BLaER1 (cell line): ENCODE results near the gene CXXC4.

Experiments used
- H3K27ac ChIP-seq: shearing (Covaris generic); formaldehyde crosslinking; 2 replicates; pipeline ENCODE4 v1.8.1; 2022
- H3K27me3 ChIP-seq: shearing (Covaris generic); formaldehyde crosslinking; 2 replicates; pipeline ENCODE4 v1.8.1; 2022
- H3K36me3 ChIP-seq: shearing (Covaris generic); formaldehyde crosslinking; 2 replicates; pipeline ENCODE4 v1.8.1; 2022
- H3K4me1 ChIP-seq: shearing (Covaris generic); formaldehyde crosslinking; 2 replicates; pipeline ENCODE4 v1.8.1; 2022
- H3K4me2 ChIP-seq: shearing (Covaris generic); formaldehyde crosslinking; 2 replicates; pipeline ENCODE4 v1.8.1; 2022
- H3K4me3 ChIP-seq: shearing (Covaris generic); formaldehyde crosslinking; 2 replicates; pipeline ENCODE4 v1.8.1; 2022
- H3K9ac ChIP-seq: shearing (Covaris generic); formaldehyde crosslinking; 2 replicates; pipeline ENCODE4 v1.8.1; 2022
- H3K9me3 ChIP-seq: shearing (Covaris generic); formaldehyde crosslinking; 2 replicates; pipeline ENCODE4 v1.8.1; 2022
- H4K20me1 ChIP-seq: shearing (Covaris generic); formaldehyde crosslinking; 2 replicates; pipeline ENCODE4 v1.8.1; 2022
- Cebpa-rat ChIP-seq: shearing (Covaris generic); IDR thresholded peaks from 2 replicates; pipeline ENCODE4 v1.8.1; 2022

The CXXC4 gene

DNA sequence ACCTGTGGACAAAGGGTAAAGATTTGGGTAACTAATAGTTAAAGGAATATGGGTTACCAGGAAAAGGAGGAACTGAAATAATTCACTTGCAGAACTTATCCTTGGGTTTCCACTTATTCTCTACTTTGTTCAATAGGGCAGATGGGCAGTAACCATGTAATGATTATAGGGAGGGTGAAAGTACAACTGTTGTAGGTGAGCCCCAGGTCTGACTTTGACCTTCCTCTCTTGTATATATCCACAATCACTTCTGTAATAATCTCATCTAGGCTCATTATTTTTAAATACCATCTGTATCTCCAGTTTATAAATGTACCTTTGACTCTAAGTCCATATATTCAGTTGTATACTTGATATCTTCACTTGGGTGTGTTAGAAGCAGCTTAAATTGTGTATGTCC, 32.1 kb downstream of the CXXC4 start:
- Histone ChIP-seq H3K27ac (no peak overlapping the region), H3K9me3 (no peaks in the 10 kb centered on the region), H4K20me1 (no peaks in the 10 kb centered on the region), H3K9ac (no peak overlapping the region), H3K27me3 (no peaks in the 10 kb centered on the region), H3K4me2 (no peak overlapping the region), H3K4me1 (no peaks in the 10 kb centered on the region), H3K4me3 (no peak overlapping the region), H3K36me3 (no peaks in the 10 kb centered on the region)
- TF ChIP-seq Cebpa-rat = no peak

DNA sequence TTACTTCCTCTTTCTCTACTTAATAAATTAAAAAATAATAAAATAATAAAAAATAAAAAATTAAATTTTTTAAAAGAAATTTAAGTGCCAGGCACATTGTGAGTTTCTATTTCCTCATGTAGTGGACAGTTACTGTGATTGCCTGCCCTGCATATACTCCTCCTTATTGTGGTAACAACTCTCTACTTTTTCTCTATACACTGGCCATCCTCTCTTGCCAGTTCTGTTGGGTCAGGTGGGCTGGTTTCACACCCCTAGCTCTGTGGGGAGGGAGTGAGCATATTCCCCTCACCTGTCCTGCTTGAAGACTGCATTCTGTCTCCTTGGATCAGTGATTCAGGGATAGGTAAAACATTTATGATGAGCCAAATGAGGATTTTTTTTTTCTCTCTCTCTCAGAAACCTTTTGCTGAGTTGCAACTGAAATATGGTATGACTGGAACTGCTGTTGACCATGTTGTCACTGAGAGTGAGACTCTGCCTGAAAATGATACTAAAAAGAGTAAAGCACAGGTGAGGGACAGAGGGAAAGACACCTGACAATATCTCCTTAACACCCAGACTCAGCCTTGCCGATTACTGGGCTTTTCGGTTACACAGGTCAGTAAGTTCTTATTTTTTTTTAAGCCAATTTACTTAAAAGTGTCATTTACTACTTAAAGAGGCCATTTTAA, 37.2 kb downstream of the CXXC4 start:
- Histone ChIP-seq H3K4me3 (no peak overlapping the region), H3K36me3 (no peaks in the 10 kb centered on the region), H3K27me3 (no peaks in the 10 kb centered on the region), H4K20me1 (no peaks in the 10 kb centered on the region), H3K9ac (no peak overlapping the region), H3K4me1 (no peaks in the 10 kb centered on the region), H3K9me3 (no peaks in the 10 kb centered on the region), H3K4me2 (no peak overlapping the region), H3K27ac (no peak overlapping the region)
- TF ChIP-seq Cebpa-rat = no peak

DNA sequence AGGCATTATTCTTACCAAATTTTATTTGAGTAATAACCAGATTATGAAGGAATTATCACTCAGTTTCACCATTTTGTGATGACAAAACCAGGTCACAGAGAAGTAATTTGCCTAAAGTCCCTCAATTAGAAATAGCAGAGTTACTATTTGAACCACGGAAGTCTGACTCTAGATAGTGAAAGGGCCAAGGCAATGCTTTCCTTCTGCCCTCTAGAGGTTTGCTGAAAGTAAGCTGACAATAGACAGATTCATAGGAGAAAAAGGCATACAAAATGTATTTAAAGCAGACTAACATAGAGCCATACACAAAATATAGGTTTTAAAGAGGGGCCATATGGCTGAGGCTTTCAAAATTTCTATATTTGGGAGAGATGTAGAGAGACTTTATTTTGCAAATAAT, 43.1 kb downstream of the CXXC4 start:
- H3K27ac ChIP-seq = no peak overlapping the region
- no peak for TF ChIP-seq Cebpa-rat
- no peaks in the 10 kb centered on the region for H3K4me1 ChIP-seq
- no peaks in the 10 kb centered on the region for H3K36me3 ChIP-seq
- no peaks in the 10 kb centered on the region for H3K27me3 ChIP-seq
- no peak overlapping the region for H3K4me2 ChIP-seq
- no peak overlapping the region for H3K4me3 ChIP-seq
- H3K9ac ChIP-seq = no peak overlapping the region
- no peaks in the 10 kb centered on the region for H4K20me1 ChIP-seq
- no peaks in the 10 kb centered on the region for H3K9me3 ChIP-seq

DNA sequence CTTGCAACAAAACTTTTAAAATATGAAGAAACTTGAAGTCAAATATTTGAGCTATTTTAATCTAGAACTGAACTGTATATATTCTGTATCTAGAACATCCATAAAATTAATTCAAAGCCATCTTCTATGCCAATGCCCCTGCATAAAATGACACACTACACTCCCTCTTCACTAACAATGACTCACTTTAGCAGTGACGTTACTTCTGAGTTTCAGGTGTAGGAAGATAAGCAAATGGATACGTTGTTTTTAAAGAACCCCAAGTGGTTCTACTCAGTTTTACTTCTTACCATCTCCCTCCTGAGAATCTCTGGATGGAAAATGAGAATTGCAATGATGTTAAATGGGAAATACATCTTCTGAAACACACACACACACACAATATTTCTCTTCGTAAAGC, 45.2 kb downstream of the CXXC4 start:
- H3K9me3 ChIP-seq = no peaks in the 10 kb centered on the region
- H4K20me1 ChIP-seq = no peaks in the 10 kb centered on the region
- no peaks in the 10 kb centered on the region for H3K4me1 ChIP-seq
- no peak overlapping the region for H3K4me3 ChIP-seq
- no peaks in the 10 kb centered on the region for H3K36me3 ChIP-seq
- H3K4me2 ChIP-seq = no peak overlapping the region
- H3K27ac ChIP-seq = no peak overlapping the region
- no peak for TF ChIP-seq Cebpa-rat
- H3K9ac ChIP-seq = no peak overlapping the region
- H3K27me3 ChIP-seq = no peaks in the 10 kb centered on the region

DNA sequence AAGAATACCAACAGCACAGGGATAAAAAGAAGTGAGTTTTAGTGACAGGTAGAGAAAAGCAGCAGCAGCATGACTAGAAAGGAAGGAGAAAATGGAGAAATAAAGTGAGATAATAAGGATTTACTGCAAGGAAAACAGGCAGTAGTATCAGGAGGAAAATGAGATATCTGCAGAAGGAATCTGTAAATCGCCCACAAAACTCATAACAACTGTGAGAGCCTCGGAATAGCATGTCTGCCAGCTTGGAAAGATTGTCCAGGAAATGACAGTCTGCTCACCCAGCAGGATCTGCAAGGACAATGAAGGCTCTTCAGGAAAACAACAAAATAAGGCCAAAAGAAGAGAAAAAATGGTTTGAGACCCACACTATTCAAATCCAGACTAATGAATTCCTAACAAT, 47.4 kb downstream of the CXXC4 start:
- Histone ChIP-seq H3K27ac (no peak overlapping the region), H3K9ac (no peak overlapping the region), H3K4me1 (no peaks in the 10 kb centered on the region), H3K4me3 (no peak overlapping the region), H3K36me3 (no peaks in the 10 kb centered on the region), H4K20me1 (no peaks in the 10 kb centered on the region), H3K9me3 (no peaks in the 10 kb centered on the region), H3K4me2 (no peak overlapping the region), H3K27me3 (no peaks in the 10 kb centered on the region)
- no peak for TF ChIP-seq Cebpa-rat

DNA sequence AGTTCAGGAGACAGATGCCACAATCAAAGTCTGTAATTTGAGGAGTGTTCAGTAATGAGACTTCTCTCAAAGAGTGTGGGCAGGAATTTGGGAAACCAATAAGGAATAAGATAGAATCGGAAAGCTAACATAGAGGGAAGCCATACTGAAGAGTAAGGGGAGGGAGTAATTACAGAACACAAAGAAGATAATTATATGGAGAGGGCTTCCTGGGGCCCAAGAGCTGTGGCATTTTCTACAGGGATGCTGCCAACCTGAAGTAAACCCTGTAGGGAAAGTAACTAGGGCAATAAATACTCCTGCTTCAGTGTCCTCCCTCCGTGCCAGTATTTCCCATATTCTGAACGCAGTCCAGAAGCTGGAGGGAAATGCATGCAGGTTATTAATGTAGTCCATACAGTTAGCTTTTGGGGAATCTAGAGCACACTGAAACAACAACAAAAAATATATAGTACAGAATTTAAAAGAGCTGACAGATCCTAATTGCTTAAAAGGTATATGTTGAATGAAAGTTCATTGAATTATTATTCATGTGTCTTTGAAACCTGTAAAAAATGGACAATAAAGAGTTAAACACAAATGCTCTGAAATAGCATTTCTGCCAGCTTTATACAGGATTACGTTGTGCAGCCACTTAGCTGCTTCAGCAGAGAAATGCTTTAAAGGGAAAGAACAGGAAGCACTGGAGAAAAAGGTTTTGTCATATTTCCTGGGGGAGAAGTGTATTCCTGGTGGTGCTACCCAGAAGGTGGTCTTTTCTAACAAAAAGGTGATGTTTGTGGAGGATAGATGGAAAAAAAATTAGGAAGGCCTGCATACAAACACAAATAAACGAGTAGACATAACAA, 48.0 kb downstream of the CXXC4 start:
- TF ChIP-seq Cebpa-rat = no peak
- H3K36me3 ChIP-seq = no peaks in the 10 kb centered on the region
- no peaks in the 10 kb centered on the region for H3K4me1 ChIP-seq
- no peak overlapping the region for H3K4me2 ChIP-seq
- H4K20me1 ChIP-seq = no peaks in the 10 kb centered on the region
- H3K9me3 ChIP-seq = no peaks in the 10 kb centered on the region
- no peak overlapping the region for H3K27ac ChIP-seq
- H3K27me3 ChIP-seq = no peaks in the 10 kb centered on the region
- H3K9ac ChIP-seq = no peak overlapping the region
- H3K4me3 ChIP-seq = no peak overlapping the region

DNA sequence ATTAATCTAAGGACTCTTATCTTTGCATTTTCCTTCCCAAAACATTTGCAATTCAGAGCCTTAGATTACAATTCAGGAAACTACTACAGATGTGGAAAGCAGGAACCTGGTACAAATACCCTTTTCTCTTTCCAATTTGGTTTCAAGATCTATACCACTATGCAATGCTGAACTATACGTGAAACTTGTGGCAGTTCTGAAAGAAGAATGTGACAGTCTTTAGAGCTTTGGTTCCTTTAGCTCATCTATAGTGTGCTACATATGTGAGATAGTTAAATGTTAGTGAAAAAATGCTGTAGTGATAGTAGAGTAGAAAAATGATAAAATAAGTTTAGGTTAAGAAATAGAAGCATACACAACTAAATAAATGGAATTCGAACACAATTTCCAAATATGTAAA, 50.0 kb downstream of the CXXC4 start:
- H3K4me1 ChIP-seq = no peaks in the 10 kb centered on the region
- no peak overlapping the region for H3K9ac ChIP-seq
- H3K4me3 ChIP-seq = no peak overlapping the region
- H4K20me1 ChIP-seq = no peaks in the 10 kb centered on the region
- no peak overlapping the region for H3K27ac ChIP-seq
- no peaks in the 10 kb centered on the region for H3K36me3 ChIP-seq
- no peaks in the 10 kb centered on the region for H3K9me3 ChIP-seq
- no peak overlapping the region for H3K4me2 ChIP-seq
- TF ChIP-seq Cebpa-rat = no peak
- H3K27me3 ChIP-seq = no peaks in the 10 kb centered on the region

DNA sequence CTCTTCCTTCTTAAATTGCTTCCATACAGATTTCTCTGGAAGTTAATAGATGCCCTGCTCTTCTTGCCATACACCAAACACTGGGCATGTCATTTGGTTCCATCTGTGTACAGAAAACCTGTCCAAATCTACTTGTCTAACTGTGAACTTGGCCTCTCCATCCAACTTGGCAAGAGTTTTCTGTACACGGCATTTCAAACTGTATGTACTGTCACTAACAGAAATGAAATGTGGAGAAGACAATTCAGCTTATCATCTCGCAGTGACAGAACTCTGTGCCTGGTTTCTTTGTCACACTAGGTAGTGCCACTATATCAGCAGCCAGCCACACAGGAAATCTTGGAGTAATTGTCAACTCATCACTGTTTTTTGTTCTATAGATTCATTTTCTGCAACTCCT, 58.2 kb downstream of the CXXC4 start:
- H3K9ac ChIP-seq = no peak overlapping the region
- H3K4me2 ChIP-seq = no peak overlapping the region
- no peaks in the 10 kb centered on the region for H3K36me3 ChIP-seq
- no peaks in the 10 kb centered on the region for H3K4me1 ChIP-seq
- TF ChIP-seq Cebpa-rat = no peak
- H4K20me1 ChIP-seq = no peaks in the 10 kb centered on the region
- no peaks in the 10 kb centered on the region for H3K27me3 ChIP-seq
- no peak overlapping the region for H3K27ac ChIP-seq
- no peaks in the 10 kb centered on the region for H3K9me3 ChIP-seq
- H3K4me3 ChIP-seq = no peak overlapping the region

DNA sequence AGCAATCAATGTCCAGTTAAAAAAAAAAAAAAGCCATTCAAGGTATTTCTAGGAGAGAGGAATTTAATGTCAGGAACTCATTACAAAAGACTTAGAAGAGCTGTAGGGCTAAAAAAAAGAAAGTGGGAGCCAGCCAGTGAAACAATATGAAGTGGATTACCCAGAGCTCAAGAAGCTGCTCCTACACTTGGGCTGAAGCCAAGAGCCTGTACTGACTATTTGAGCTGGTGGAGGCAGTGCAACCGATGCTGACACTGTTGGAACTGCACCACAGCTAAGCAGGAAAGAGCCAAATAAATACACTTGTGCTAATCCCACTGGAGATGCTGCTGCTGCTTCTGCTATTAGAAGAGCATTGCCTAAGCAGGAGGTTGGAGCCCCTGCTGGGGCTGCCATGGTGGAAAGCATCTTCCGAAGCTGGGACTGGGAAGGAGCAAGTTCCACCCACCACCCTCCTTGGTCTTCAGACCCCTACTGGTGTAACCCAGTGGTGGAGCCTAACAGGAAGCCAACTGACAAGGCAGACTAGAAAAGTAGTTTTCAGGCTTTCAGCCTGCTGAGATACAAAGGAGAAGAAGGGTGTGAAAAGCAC, 65.4 kb downstream of the CXXC4 start:
- no peak for TF ChIP-seq Cebpa-rat
- Histone ChIP-seq H3K36me3 (no peaks in the 10 kb centered on the region), H3K9me3 (no peaks in the 10 kb centered on the region), H3K9ac (no peak overlapping the region), H3K27me3 (no peaks in the 10 kb centered on the region), H3K4me2 (no peak overlapping the region), H3K4me1 (0 out of 2 replicates have a peak, but pooled peaks cover 9% of the 10 kb centered on the region), H4K20me1 (no peaks in the 10 kb centered on the region), H3K4me3 (no peak overlapping the region), H3K27ac (no peak overlapping the region)

DNA sequence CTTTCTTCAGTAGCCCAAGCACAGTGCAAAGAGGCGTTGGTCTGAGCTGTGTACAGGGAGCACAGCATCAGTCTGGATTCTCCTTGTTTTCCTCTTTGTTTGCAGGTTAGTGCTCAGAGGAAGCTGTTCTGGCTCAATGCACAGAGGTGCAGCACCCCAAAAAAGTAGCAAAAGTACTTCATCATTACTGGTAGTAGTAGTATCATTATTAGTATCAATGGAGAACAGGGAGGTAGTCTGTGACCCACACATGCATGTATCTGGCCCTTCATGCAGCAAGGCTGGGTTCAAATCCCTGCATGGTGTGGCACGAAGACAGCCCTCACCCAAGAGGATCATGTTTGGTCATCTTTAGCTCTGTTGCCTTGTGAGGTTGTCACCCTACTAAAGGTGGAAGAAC, 68.7 kb downstream of the CXXC4 start:
- Histone ChIP-seq H3K9ac (no peak overlapping the region), H3K27me3 (no peaks in the 10 kb centered on the region), H3K4me1 (0 out of 2 replicates have a peak, but pooled peaks cover 10% of the 10 kb centered on the region), H3K9me3 (no peaks in the 10 kb centered on the region), H3K27ac (no peak overlapping the region), H3K36me3 (no peaks in the 10 kb centered on the region), H3K4me3 (no peak overlapping the region), H4K20me1 (no peaks in the 10 kb centered on the region), H3K4me2 (no peak overlapping the region)
- no peak for TF ChIP-seq Cebpa-rat
